Measurements from ENCODE around the gene WWOX.

- TF ChIP-seq CTCF (optimal IDR thresholded peaks at IDR 0.05 in 1 of 3, IDR thresholded peaks at IDR 0.05 in 1 of 3, conservative IDR thresholded peaks at IDR 0.05 in 1 of 3; ENCODE audit: extremely low read depth in 1 of 3, insufficient read depth in 2 of 3, low read length in 3 of 3) (no peak), EZH2 (IDR thresholded peaks at IDR 0.05; ENCODE audit: low read length) (no peak)
Measured at GRCh38 chr16:78065319-78065718, 34.1 kb upstream of the WWOX start.

Measured in keratinocyte (primary cell).